Stimulated activated effector memory CD8-positive, alpha-beta T cell treated with anti-CD3 and anti-CD28 coated beads, Interleukin-12 subunit alpha, Interleukin-12 subunit beta, amount 100 ng/mL, for 72 hours (primary cell): ENCODE data around the gene SLC22A15.
"Not testable (repeated sequence)": the region's sequence is repeated elsewhere in the genome, so short reads cannot be mapped to it uniquely, and the experiment has no call there.

Experiments
- ATAC-seq: fragments of 150-1000 bp; cut with Tn5 transposase; 2 replicates; pipeline ENCODE4 v1.10.0; 2021
- DNase-seq, 2 donors: peaks; one replicate each; pipeline ENCODE4 v3.0.0; 2021 to 2022; ENCODE audit warnings: low spot score in 2 of 2
- H3K27ac Mint-ChIP-seq: one replicate; pipeline ENCODE4 v1.8.0; 2022; ENCODE audit warnings: mild to moderate bottlenecking, mixed read lengths
- H3K36me3 Mint-ChIP-seq: one replicate; pipeline ENCODE4 v1.8.0; 2022; ENCODE audit warnings: mild to moderate bottlenecking, mixed read lengths
- H3K4me1 Mint-ChIP-seq: one replicate; pipeline ENCODE4 v1.8.0; 2022; ENCODE audit warnings: mixed read lengths
- H3K4me3 Mint-ChIP-seq: one replicate; pipeline ENCODE4 v1.8.0; 2022; ENCODE audit warnings: mild to moderate bottlenecking, mixed read lengths
- H3K9me3 Mint-ChIP-seq: one replicate; pipeline ENCODE4 v1.8.0; 2022; ENCODE audit warnings: mixed read lengths

SLC22A15 gene

GRCh38 chr1:116044071-116044470, 67.8 kb downstream of the SLC22A15 start:
- Mint-ChIP-seq H3K4me3 (no peak overlapping the region), H3K9me3 (peaks cover 2% of the 10 kb centered on the region), H3K4me1 (no peaks in the 10 kb centered on the region), H3K27ac (no peak overlapping the region), H3K36me3 (no peaks in the 10 kb centered on the region)
- ATAC-seq: no peak
- DNase-seq: no peak

GRCh38 chr1:116046933-116047332, 70.6 kb downstream of the SLC22A15 start:
- H3K9me3 Mint-ChIP-seq, H3K36me3 Mint-ChIP-seq, ATAC-seq, H3K4me3 Mint-ChIP-seq, H3K4me1 Mint-ChIP-seq, DNase-seq, H3K27ac Mint-ChIP-seq: not testable (repeated sequence)

GRCh38 chr1:116051896-116052295, 75.6 kb downstream of the SLC22A15 start:
- not testable (repeated sequence) for H3K27ac Mint-ChIP-seq, DNase-seq, H3K4me3 Mint-ChIP-seq, ATAC-seq, H3K4me1 Mint-ChIP-seq, H3K36me3 Mint-ChIP-seq, H3K9me3 Mint-ChIP-seq

- Mint-ChIP-seq H3K36me3 (no peaks in the 10 kb centered on the region), H3K27ac (no peak overlapping the region)
Measured at GRCh38 chr1:116062201-116062600, 85.9 kb downstream of the SLC22A15 start.

GRCh38 chr1:116064616-116065015, 88.3 kb downstream of the SLC22A15 start:
- DNase-seq: no peak
- no peak overlapping the region for H3K4me3 Mint-ChIP-seq

More at GRCh38 chr1:116062201-116062600, 85.9 kb downstream of the SLC22A15 start:
- Mint-ChIP-seq H3K4me3 (no peak overlapping the region), H3K4me1 (no peaks in the 10 kb centered on the region), H3K9me3 (peaks cover 3% of the 10 kb centered on the region)
- no peak for DNase-seq
- no peak for ATAC-seq

GRCh38 chr1:116066868-116067565, 90.7 kb downstream of the SLC22A15 start:
- DNase-seq (no peak), ATAC-seq (no peak)
- no peak overlapping the region for H3K4me3 Mint-ChIP-seq
- H3K27ac Mint-ChIP-seq: no peak overlapping the region
- no peaks in the 10 kb centered on the region for H3K36me3 Mint-ChIP-seq
- H3K9me3 Mint-ChIP-seq: no peaks in the 10 kb centered on the region
- no peaks in the 10 kb centered on the region for H3K4me1 Mint-ChIP-seq

More at GRCh38 chr1:116064616-116065015, 88.3 kb downstream of the SLC22A15 start:
- Mint-ChIP-seq H3K36me3 (no peaks in the 10 kb centered on the region), H3K9me3 (no peaks in the 10 kb centered on the region), H3K4me1 (no peaks in the 10 kb centered on the region), H3K27ac (no peak overlapping the region)
- ATAC-seq: no peak

DNA sequence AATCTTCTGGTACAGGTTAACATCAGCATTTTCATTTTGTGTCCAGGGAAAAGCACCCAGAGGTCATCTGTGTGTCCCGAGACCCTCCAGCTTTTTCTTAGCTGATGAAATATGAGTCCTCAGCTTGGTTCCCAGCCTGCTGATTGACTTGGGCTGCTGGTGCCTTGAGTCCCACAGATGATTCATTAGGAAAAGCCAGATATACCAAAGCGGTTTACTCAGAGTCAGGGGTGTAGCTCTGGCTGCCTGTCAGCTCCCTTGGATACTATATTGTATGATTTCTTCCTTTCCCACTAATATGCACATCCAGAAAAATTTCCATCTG, 91.2 kb downstream of the SLC22A15 start:
- no peaks in the 10 kb centered on the region for H3K9me3 Mint-ChIP-seq
- DNase-seq (no peak), ATAC-seq (no peak)
- no peaks in the 10 kb centered on the region for H3K36me3 Mint-ChIP-seq
- no peak overlapping the region for H3K4me3 Mint-ChIP-seq
- H3K27ac Mint-ChIP-seq: no peak overlapping the region
- H3K4me1 Mint-ChIP-seq: no peaks in the 10 kb centered on the region

- DNase-seq: no peak
- Mint-ChIP-seq H3K27ac (no peak overlapping the region), H3K4me1 (no peaks in the 10 kb centered on the region), H3K36me3 (no peaks in the 10 kb centered on the region), H3K9me3 (no peaks in the 10 kb centered on the region), H3K4me3 (no peak overlapping the region)
- no peak for ATAC-seq
Measured at GRCh38 chr1:116075575-116075974, 99.3 kb downstream of the SLC22A15 start.

DNA sequence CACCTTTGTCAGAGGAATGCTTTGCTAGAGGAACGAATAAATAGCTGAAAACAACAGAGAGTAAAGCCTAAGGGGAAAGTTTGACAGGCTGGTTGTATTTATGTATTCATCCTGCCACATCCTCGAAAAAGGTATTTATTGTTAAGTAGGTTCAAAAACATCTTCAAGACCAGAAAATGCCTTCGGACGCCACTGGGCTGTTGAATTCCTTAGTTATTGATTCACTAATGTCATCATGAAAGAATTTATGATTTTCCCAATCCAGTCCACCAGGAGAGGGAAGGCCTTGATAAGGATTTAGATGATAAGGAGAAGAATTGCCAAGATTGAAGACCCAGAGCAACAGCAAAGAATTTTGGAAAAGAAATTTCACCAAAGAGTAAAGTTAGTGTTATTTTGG, 99.7 kb downstream of the SLC22A15 start:
- DNase-seq (no peak), ATAC-seq (no peak)
- Mint-ChIP-seq H3K4me3 (no peak overlapping the region), H3K36me3 (no peaks in the 10 kb centered on the region), H3K27ac (no peak overlapping the region), H3K9me3 (peaks cover 3% of the 10 kb centered on the region), H3K4me1 (no peaks in the 10 kb centered on the region)

GRCh38 chr1:116076831-116077230, 100.5 kb downstream of the SLC22A15 start:
- H3K4me1 Mint-ChIP-seq: no peaks in the 10 kb centered on the region
- peaks cover 3% of the 10 kb centered on the region for H3K9me3 Mint-ChIP-seq
- no peak overlapping the region for H3K4me3 Mint-ChIP-seq
- H3K27ac Mint-ChIP-seq: no peak overlapping the region
- ATAC-seq (no peak), DNase-seq (no peak)
- no peaks in the 10 kb centered on the region for H3K36me3 Mint-ChIP-seq

GRCh38 chr1:116078699-116079223, 102.4 kb downstream of the SLC22A15 start:
- Mint-ChIP-seq H3K9me3 (peaks cover 3% of the 10 kb centered on the region), H3K27ac (no peak overlapping the region)

DNA sequence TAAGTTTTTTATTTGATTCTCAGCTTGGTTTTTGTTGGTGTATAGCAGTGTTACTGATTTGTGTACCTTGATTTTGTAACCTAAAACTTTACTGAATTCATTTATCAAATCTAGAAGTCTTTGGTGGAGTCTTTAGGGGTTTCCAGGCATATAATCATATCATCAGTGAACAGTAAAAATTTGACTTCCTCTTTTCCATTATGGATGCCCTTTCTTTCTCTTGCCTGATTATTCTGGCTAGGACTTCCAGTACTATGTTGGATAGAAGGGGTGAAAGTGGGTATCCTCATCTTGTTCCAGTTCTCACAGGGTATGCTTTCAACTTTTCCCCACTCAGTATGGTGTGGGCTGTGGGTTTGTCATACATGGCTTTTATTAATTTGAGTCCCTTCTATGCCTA, 111.3 kb downstream of the SLC22A15 start:
- Mint-ChIP-seq H3K27ac (no peak overlapping the region), H3K9me3 (peaks cover 20% of the 10 kb centered on the region), H3K36me3 (no peaks in the 10 kb centered on the region), H3K4me3 (no peak overlapping the region), H3K4me1 (no peaks in the 10 kb centered on the region)
- DNase-seq: no peak
- no peak for ATAC-seq

More at GRCh38 chr1:116078699-116079223, 102.4 kb downstream of the SLC22A15 start:
- DNase-seq (no peak), ATAC-seq (no peak)
- H3K36me3 Mint-ChIP-seq: no peaks in the 10 kb centered on the region
- no peak overlapping the region for H3K4me3 Mint-ChIP-seq
- no peaks in the 10 kb centered on the region for H3K4me1 Mint-ChIP-seq

DNA sequence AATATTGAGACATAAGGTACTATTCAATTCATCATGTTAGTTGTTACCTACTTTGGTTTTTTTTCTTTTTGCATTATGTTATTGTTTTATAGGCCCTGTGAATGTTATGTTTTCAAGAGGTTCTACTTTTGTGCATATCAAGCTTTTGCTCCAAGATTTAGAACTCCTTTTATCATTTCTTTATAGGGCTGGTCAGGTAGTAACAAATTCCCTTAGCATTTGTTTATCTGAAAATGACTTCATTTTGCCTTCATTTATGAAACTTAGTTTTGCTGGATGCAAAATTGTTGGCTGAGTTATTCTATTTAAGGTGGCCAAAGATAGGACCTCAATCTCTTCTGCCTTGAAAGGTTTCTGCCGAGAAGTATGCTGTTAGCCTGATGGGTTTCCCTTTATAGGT, 113.6 kb downstream of the SLC22A15 start:
- Mint-ChIP-seq H3K4me3 (no peak overlapping the region), H3K4me1 (no peaks in the 10 kb centered on the region), H3K9me3 (peaks cover 20% of the 10 kb centered on the region), H3K27ac (no peak overlapping the region), H3K36me3 (no peaks in the 10 kb centered on the region)
- ATAC-seq: no peak
- no peak for DNase-seq

DNA sequence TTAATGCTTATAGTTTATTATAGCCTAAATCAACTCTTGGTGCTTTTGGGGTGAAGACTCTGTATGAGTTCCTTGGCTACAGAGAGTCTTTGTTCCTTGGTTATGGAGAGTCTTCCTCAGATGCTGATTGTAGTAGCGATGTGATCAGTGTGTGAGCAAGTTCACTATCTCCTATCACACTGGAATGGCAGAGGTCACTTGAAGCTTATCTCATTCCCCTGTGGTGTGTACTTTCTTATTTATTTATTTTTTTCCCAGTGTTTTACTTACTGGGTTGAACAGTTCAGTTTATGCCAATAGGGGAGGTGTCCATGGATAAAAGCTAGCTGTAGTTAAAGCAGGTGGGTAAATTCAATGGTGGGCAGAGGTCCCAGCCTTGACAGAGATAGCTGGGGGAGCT, 114.8 kb downstream of the SLC22A15 start:
- Mint-ChIP-seq H3K36me3 (no peaks in the 10 kb centered on the region), H3K4me3 (no peak overlapping the region), H3K4me1 (no peaks in the 10 kb centered on the region), H3K27ac (no peak overlapping the region), H3K9me3 (peaks cover 20% of the 10 kb centered on the region)
- ATAC-seq (no peak), DNase-seq (no peak)

GRCh38 chr1:116092752-116093489, 116.6 kb downstream of the SLC22A15 start:
- Mint-ChIP-seq H3K4me3 (no peak overlapping the region), H3K4me1 (no peaks in the 10 kb centered on the region), H3K36me3 (no peaks in the 10 kb centered on the region), H3K9me3 (peaks cover 23% of the 10 kb centered on the region), H3K27ac (no peak overlapping the region)
- no peak for ATAC-seq
- no peak for DNase-seq

GRCh38 chr1:116095027-116095426, 118.7 kb downstream of the SLC22A15 start:
- Mint-ChIP-seq H3K4me1 (no peaks in the 10 kb centered on the region), H3K9me3 (peaks cover 10% of the 10 kb centered on the region), H3K27ac (no peak overlapping the region), H3K4me3 (no peak overlapping the region), H3K36me3 (no peaks in the 10 kb centered on the region)
- ATAC-seq: no peak
- DNase-seq: no peak
